Measurements from ENCODE around the gene TRAK1.

Gene TRAK1

GRCh38 chr3:42123824-42124658 lies 32.9 kb downstream of the TRAK1 start:
- no peak for DNase-seq (ENCODE audit: low read depth)

DNA sequence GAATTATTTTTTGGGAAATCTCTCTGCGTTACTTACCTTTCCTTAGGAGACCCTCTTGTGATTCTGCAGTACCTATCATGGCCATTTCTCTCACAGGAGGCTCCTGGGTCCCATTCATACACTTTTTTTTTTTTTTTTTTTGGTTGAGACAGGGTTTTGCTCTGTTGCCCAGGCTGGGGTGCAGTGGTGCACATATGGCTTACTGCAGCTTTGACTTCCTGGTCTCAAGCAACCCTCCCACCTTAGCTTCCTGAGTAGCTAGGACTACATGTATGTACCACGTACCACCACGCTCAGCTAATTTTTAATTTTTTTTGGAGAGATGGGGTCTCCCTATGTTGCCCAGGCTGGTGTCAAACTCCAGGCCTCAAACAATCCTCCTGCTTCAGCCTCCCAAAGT lies 36.1 kb downstream of the TRAK1 start:
- DNase-seq (ENCODE audit: low read depth): no peak

DNA sequence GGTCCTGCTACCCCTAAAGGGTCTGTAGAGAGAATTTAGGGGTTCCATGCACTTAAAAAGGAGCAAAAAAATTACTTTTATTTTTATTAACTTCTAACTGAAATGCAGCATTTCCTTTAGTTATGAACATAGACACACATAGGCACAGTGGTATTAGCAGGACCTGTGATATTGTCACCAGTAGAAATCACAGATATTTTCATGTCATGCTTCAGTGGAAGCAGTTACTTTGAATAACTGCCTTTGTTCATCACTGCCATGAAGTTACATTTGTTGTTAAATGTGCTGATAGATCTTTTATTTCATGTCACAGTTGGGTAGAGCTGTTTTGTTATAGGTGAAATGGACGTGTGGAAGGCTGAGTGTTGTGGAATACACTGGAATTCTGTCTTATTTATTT lies 37.4 kb downstream of the TRAK1 start:
- no peak for DNase-seq (ENCODE audit: low read depth)

DNA sequence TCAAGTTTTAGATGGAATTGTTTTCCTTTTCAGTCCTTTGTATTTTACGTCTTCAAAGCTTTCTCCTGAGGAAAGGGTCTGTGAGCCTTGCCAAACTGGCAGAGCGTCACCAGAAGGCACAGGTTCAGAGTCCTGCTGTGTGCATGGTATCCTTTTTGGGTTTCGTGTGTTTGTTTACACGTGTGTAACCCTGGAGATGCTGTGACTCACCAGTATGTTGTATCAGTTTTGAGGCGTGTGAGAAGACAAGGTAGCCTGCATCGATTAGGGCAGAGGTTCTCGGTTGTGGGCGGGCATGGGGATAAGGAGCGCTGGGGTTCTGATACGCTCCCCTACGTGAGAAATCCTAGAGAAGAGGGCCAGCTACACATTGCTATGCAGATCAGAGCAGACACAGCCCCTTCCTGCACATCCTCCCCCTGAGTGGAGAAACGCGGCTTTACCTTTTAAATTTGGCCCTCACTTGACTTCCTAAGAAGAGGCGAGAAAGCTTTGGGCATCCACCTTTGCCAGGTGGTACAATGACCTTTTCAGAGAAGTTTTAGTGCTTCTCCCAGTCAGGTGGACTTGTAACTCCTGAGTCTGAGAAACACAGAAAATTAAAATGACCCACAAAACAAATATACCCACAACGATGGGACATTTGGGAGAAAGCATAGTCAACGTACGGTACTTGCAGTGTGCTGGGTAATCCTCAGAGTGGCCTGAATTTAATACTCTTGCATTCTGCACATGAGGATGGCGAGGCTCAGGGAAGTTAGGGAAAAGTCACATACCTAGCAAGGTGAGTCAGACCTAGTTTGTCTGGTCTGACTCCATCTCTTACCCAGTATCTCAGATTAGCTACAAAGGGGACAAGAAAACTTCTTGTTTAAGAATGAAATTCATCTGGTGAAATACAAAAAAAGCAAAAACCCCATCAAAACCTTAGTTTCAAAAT lies 38.1 kb downstream of the TRAK1 start:
- DNase-seq (ENCODE audit: low read depth): no peak

GRCh38 chr3:42130007-42130328 lies 38.8 kb downstream of the TRAK1 start:
- no peak for DNase-seq (ENCODE audit: low read depth)

DNA sequence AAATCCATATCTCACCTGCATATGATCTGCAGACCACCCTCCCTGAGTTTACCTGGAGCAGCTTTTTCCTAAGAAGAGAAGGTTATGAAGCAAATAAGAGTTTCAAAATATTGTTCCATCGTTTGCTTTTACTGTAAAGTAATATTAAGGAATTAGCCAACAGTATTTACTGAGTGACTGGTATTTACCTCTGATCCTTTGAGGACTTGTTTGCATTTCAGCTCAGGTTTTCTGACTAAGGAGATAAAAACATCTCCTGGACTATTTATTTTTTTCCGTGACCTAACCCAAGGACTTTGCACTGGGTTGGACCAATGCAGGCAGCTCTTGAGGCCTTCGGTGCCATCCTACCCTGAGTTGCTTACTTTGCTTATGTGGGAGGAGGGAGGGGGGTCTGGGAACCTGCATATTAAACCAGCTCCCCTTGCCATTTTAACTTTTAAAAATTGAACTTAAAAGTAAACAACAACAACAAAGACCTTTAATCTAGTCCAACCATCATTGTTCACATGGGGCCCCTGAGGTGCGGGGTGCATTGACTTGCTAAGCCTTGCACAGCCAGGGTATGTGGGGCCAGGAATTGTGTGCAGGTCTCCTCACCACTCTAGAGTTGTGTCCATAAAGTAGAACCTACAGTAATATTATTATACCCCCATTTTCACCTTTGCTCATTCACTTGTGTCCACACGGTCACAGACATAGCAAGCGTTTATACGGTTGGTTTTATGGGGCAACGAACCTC lies 39.3 kb downstream of the TRAK1 start:
- DNase-seq (ENCODE audit: low read depth): no peak

GRCh38 chr3:42133500-42134298 lies 42.5 kb downstream of the TRAK1 start:
- no peak for DNase-seq (ENCODE audit: low read depth)

GRCh38 chr3:42134867-42135464 lies 43.8 kb downstream of the TRAK1 start:
- no peak for DNase-seq (ENCODE audit: low read depth)

- no peak for DNase-seq (ENCODE audit: low read depth)
These were observed 48.7 kb downstream of the TRAK1 start for GRCh38 chr3:42139621-42140453.

- DNase-seq (ENCODE audit: low read depth): no peak
These were observed 49.6 kb downstream of the TRAK1 start for GRCh38 chr3:42140665-42141203.

DNA sequence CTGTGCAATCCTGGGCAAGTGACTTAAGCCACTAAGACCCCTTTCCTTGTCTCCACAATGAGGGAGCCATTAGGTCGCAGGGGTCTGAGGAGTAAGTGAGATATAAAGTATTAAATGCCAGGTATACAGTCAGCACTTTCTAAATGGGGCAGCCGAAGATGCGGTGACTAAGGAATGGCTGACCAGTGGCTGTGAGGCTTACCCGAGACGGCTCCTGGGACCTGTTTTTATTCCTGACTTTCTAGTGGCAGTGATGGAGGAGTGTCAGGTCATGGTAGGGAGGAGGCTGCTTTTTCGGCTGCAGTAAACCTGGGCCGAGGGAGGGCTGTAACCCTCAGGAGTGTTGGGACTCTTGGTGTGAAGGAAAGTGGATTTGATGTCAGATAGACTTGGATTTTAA lies 52.3 kb downstream of the TRAK1 start:
- no peak for DNase-seq (ENCODE audit: low read depth)

DNA sequence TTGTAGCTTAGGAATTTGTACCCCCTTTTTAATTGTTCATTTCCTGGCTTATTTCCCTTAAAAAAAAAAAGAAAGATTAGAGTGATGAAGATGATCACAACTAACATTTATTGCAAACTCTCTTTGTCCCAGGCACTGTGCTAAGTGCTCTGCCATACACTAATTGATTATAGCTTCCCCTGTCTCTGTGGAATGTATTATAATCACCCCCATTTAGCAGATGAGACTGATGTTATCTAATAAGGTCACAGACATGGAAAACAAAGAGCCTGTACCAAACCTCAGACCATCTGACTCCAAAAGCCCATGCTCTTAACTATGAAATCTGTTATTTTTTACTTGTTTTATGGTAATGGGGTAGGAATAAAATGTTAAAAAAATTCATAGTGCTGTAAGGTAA lies 53.1 kb downstream of the TRAK1 start:
- DNase-seq (ENCODE audit: low read depth): no peak

DNA sequence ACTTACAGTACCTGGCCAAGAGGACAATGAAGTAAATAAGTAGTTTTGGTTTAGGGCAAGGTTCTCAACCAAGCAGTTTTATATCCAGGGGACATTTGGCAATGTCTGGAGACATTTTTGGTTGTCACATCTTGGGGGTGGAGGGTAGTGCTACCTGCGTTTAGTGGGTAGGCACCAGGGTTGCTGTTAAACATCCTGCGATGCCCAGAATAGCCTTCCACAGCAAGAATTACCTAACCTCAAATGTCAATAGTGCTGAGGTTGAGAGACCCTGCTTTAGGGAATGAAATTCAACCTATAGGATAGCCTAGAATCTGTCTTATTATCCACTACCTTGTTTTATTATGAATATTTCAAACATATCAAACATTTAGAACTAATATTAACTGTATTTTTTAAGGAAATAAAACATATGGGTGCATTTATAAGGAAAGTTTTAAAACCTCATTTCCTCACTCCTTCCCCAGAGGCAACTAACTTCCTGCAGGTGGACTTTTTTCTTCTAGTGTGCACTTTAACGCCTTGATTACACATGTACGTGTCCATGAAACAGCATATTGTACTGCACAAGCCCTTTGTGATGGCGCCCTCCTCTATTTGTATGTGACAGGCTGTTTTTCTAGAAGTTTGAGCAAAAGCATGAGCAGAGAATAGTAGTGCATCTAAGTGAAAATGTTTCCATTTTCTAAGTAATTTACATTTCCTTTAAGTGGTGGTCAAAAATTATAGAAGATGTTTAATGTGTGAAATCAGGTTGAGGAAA lies 57.1 kb downstream of the TRAK1 start:
- DNase-seq (ENCODE audit: low read depth): no peak

DNA sequence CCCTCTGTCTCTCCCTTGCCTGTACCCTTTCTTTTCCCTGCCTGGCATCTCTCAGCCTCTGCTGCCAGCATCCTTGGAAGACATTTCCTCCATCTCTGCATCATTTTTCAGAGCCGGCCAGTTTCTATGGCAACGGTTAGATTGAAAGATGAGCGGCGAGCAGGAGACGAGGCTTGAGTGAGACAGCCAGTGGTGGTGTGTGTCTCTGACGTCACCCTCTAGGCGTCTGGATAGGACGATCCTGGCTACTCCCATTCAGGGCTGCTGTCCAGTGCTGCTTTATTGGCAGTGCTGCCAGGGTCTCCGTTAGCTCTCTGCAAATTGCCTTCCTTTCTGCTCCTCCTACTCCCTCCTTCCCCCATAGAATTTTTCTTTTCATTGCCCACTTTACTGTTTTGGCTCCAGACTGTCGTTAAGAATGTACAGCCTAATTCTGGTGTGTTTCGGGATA lies 57.9 kb downstream of the TRAK1 start:
- no peak for DNase-seq (ENCODE audit: low read depth)

- DNase-seq (ENCODE audit: low read depth): no peak
These were observed 58.4 kb downstream of the TRAK1 start for GRCh38 chr3:42149532-42149931.

- no peak for DNase-seq (ENCODE audit: low read depth)
These were observed 58.8 kb downstream of the TRAK1 start for GRCh38 chr3:42149975-42150374.

DNA sequence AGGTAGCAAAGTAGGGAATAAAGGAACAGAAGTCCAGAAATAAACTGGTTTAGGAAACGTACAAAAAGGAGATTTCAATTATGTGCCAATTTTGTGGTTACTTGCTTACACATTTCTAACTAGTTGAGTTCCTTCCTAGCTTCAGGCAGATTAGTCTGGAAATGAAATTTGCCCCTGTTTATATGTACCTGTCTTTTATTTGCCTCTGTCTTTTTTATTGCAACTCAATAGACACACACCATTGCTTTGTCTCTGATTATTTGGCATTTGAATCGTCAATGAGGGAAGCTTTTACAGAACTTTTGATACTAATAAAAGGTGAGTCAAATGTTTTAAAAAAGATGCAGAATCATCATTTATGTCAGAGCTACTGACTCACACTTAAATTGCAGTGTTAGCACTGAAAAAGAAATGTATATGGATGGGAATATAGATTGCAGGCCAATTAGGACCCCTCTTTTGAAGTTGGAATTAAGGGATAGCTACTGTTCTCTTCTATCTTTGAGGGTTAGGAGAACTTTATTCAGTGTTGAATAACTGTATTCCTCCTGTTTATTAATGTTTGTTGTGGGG lies 60.5 kb downstream of the TRAK1 start:
- DNase-seq (ENCODE audit: low read depth): no peak

DNA sequence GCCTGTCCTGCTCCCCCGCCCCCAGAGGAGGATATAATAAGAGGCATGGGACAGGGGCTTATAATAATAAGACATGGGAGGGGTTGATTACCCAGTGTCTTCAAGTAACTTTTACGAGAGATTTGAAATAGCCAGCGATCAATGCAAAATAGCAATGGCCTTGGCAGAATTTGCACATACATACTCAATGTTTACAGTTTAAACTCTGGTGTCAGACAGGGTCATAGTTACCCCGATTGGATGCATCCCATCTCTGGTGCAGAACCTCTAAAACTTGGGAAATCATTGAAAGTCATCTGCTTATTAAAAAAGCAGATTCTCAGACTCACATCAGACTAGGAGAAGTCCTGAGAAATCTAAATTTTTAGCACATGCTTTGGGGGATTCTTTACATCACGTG lies 61.0 kb downstream of the TRAK1 start:
- DNase-seq (ENCODE audit: low read depth): no peak

DNA sequence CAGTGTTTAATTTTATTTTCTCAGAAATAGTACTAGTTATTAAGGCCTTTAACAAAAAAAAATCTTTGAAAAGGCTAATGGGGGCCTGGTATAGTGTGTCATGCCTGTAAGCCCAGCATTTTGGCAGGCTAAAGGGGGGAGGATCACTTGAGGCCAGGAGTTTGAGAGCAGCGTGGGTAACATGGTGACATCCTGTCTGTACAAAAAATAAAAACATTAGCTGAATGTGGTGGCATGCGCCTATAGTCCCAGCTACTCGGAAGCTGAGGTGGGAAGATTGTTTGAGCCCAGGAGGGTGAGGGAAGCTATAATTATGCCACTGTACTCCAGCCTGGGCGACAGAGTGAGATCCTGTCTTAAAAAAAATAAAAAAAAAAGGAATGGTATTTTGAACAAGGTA lies 61.9 kb downstream of the TRAK1 start:
- DNase-seq (ENCODE audit: low read depth): no peak

All from T follicular helper cell (primary cell).